Activated CD4-positive, alpha-beta T cell treated with anti-CD3 and anti-CD28 coated beads, Interleukin-2, amount 50 U/mL, for 24 hours (primary cell): ENCODE measurements around the gene TMEM74B.

Experiments used
- DNase-seq, 2 donors: peaks; one replicate each; pipeline ENCODE4 v3.0.0-alpha.2; 2020; ENCODE audit warnings: low read depth in 1 of 2, low spot score in 1 of 2

Gene TMEM74B

GRCh38 chr20:1183153-1183552 lies 1.6 kb downstream of the TMEM74B start:
- DNase-seq = no peak

- DNase-seq = no peak
Observed at GRCh38 chr20:1182106-1182505, 2.7 kb downstream of the TMEM74B start.

GRCh38 chr20:1180949-1181348 lies 3.8 kb downstream of the TMEM74B start:
- no peak for DNase-seq

GRCh38 chr20:1178623-1179022 lies 6.2 kb downstream of the TMEM74B start:
- DNase-seq = no peak

GRCh38 chr20:1178103-1178502 lies 6.7 kb downstream of the TMEM74B start:
- no peak for DNase-seq

- DNase-seq = no peak
Observed at GRCh38 chr20:1177680-1178079, 7.1 kb downstream of the TMEM74B start.

GRCh38 chr20:1174787-1175186 lies 10.0 kb downstream of the TMEM74B start:
- DNase-seq = no peak

- no peak for DNase-seq
Observed at GRCh38 chr20:1173698-1174097, 11.1 kb downstream of the TMEM74B start.

GRCh38 chr20:1171461-1172093 lies 13.2 kb downstream of the TMEM74B start:
- no peak for DNase-seq

GRCh38 chr20:1169224-1169623 lies 15.6 kb downstream of the TMEM74B start:
- DNase-seq = no peak

GRCh38 chr20:1166948-1167720 lies 17.6 kb downstream of the TMEM74B start:
- no peak for DNase-seq

GRCh38 chr20:1165941-1166340 lies 18.8 kb downstream of the TMEM74B start:
- no peak for DNase-seq

GRCh38 chr20:1165521-1165920 lies 19.3 kb downstream of the TMEM74B start:
- DNase-seq = no peak

GRCh38 chr20:1164871-1165270 lies 19.9 kb downstream of the TMEM74B start:
- DNase-seq = no peak

GRCh38 chr20:1163653-1164052 lies 21.1 kb downstream of the TMEM74B start:
- DNase-seq = no peak

GRCh38 chr20:1163105-1163504 lies 21.7 kb downstream of the TMEM74B start:
- no peak for DNase-seq

GRCh38 chr20:1160991-1161390 lies 23.8 kb downstream of the TMEM74B start:
- DNase-seq = no peak

GRCh38 chr20:1160496-1160895 lies 24.3 kb downstream of the TMEM74B start:
- DNase-seq = no peak

- DNase-seq = no peak
Observed at GRCh38 chr20:1155342-1155741, 29.4 kb downstream of the TMEM74B start.

- DNase-seq = no peak
Observed at GRCh38 chr20:1154691-1155090, 30.1 kb downstream of the TMEM74B start.

- no peak for DNase-seq
Observed at GRCh38 chr20:1154226-1154625, 30.6 kb downstream of the TMEM74B start.

- no peak for DNase-seq
Observed at GRCh38 chr20:1150968-1151367, 33.8 kb downstream of the TMEM74B start.

GRCh38 chr20:1150218-1150617 lies 34.6 kb downstream of the TMEM74B start:
- no peak for DNase-seq
